ENCODE results near the gene CCDC90B.
A peak's percentile ranks its signal among the peaks of the same experiment; 100 is the strongest.

DNA sequence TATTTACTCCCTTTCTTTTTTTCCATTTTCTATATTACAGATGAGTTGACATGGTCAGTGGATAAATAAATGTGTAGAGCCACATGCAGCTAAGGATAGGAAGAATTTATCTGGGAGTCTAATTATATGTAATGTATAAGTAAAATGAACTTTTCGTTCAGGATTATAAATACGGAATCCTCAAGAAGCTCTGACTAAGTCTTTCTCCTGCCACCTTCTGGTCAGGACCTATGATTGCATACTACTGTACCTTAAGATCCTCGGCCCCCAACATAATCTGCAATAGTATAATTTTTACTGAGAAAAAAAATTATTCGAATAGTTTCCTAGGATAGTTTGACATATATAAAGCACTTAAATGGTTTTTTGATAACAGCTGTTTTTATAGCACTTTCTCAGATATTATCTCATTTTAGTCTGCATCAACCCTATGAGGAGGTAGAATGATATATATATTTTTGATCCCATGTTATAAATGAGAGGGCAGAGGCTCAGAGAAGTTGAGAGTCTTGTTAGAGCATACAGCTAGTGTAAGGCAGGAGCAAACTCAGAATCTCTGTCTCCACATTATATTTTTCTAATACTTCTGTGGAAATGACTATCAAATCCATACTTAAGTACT is 36.1 kb downstream of the CCDC90B start:
- TF ChIP-seq, protein P1, sequence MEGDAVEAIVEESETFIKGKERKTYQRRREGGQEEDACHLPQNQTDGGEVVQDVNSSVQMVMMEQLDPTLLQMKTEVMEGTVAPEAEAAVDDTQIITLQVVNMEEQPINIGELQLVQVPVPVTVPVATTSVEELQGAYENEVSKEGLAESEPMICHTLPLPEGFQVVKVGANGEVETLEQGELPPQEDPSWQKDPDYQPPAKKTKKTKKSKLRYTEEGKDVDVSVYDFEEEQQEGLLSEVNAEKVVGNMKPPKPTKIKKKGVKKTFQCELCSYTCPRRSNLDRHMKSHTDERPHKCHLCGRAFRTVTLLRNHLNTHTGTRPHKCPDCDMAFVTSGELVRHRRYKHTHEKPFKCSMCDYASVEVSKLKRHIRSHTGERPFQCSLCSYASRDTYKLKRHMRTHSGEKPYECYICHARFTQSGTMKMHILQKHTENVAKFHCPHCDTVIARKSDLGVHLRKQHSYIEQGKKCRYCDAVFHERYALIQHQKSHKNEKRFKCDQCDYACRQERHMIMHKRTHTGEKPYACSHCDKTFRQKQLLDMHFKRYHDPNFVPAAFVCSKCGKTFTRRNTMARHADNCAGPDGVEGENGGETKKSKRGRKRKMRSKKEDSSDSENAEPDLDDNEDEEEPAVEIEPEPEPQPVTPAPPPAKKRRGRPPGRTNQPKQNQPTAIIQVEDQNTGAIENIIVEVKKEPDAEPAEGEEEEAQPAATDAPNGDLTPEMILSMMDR (IDR thresholded peaks at IDR 0.05; ENCODE audit: low read depth, low read length, poor library complexity, severe bottlenecking) = peak; percentile 79
- TF ChIP-seq EZH2phosphoT487 (IDR thresholded peaks at IDR 0.05; ENCODE audit: borderline replicate concordance, low read length) = no peak
